NCI-H748 (cell line): ENCODE results near the gene HHATL.

Source experiments
- DNase-seq: peaks from one replicate; lab custom pipeline; 2025; ENCODE audit not compliant: unreplicated experiment; lab: John Stamatoyannopoulos, UW

Gene HHATL

GRCh38 chr3:42685891-42686820 lies 16.4 kb downstream of the HHATL start:
- DNase-seq = no peak

- DNase-seq = no peak
These were observed 17.2 kb downstream of the HHATL start, which contains the start of gene KLHL40 for GRCh38 chr3:42685363-42685881. Gene KLHL40 (plus strand): TSS chr3:42685537. CDS start chr3:42685619, 82 bp downstream.

- no peak for DNase-seq
These were observed 17.8 kb downstream of the HHATL start for GRCh38 chr3:42684632-42685362.

GRCh38 chr3:42683875-42684598 lies 18.6 kb downstream of the HHATL start:
- peak; percentile 1 for DNase-seq

- DNase-seq = no peak
These were observed 20.1 kb downstream of the HHATL start for GRCh38 chr3:42682301-42683070.

- no peak for DNase-seq
These were observed 21.1 kb downstream of the HHATL start for GRCh38 chr3:42681361-42682038.

- DNase-seq = no peak
These were observed 21.8 kb downstream of the HHATL start for GRCh38 chr3:42680806-42681205.

- DNase-seq = no peak
These were observed 22.3 kb downstream of the HHATL start for GRCh38 chr3:42680271-42680670.

- DNase-seq = no peak
These were observed 24.2 kb downstream of the HHATL start for GRCh38 chr3:42678447-42678846.

- DNase-seq = no peak
These were observed 26.7 kb downstream of the HHATL start for GRCh38 chr3:42675909-42676308.

GRCh38 chr3:42674146-42674545 lies 28.5 kb downstream of the HHATL start:
- no peak for DNase-seq

GRCh38 chr3:42673082-42673481 lies 29.5 kb downstream of the HHATL start:
- DNase-seq = no peak

GRCh38 chr3:42672515-42672914 lies 30.1 kb downstream of the HHATL start:
- no peak for DNase-seq

GRCh38 chr3:42670670-42671069 lies 31.9 kb downstream of the HHATL start:
- no peak for DNase-seq

- no peak for DNase-seq
These were observed 32.5 kb downstream of the HHATL start for GRCh38 chr3:42670051-42670576.

- no peak for DNase-seq
These were observed 33.8 kb downstream of the HHATL start for GRCh38 chr3:42668793-42669217.

- DNase-seq = no peak
These were observed 34.2 kb downstream of the HHATL start for GRCh38 chr3:42668413-42668760.

GRCh38 chr3:42667523-42668412 lies 34.8 kb downstream of the HHATL start:
- peak; percentile 38 for DNase-seq

GRCh38 chr3:42667096-42667522 lies 35.5 kb downstream of the HHATL start:
- no peak for DNase-seq
